Nephron (organoid): ENCODE data around the gene NAPEPLD.
A peak's percentile ranks its signal among the peaks of the same experiment; 100 is the strongest.
"Not testable (repeated sequence)": the region's sequence is repeated elsewhere in the genome, so short reads cannot be mapped to it uniquely, and the experiment has no call there.

Source experiments
- H3K27ac Mint-ChIP-seq, 3 experiments: 2 replicates each; pipeline ENCODE4 v1.8.0; 2020; ENCODE audit warnings: mixed read lengths in 3 of 3, mild to moderate bottlenecking in 2 of 3, moderate library complexity in 1 of 3
- H3K27me3 Mint-ChIP-seq: 2 replicates; pipeline ENCODE4 v1.8.0; 2021; ENCODE audit warnings: low read depth, mild to moderate bottlenecking, moderate library complexity, mixed read lengths
- H3K36me3 Mint-ChIP-seq: 2 replicates; pipeline ENCODE4 v1.8.0; 2020; ENCODE audit warnings: low read depth, mixed read lengths
- H3K4me1 Mint-ChIP-seq: 2 replicates; pipeline ENCODE4 v1.8.0; 2020; ENCODE audit warnings: mixed read lengths
- H3K4me3 Mint-ChIP-seq, 3 experiments: 2 replicates each; pipeline ENCODE4 v1.8.0; 2020; ENCODE audit warnings: mild to moderate bottlenecking in 3 of 3, mixed read lengths in 3 of 3, moderate library complexity in 2 of 3
- H3K9me3 Mint-ChIP-seq: 2 replicates; pipeline ENCODE4 v1.8.0; 2020; ENCODE audit warnings: mixed read lengths
- TF ChIP-seq, protein P1 (sequence below), 3 experiments: fragments of 200-600 bp; sonication (generic); IDR thresholded peaks; one replicate each; pipeline ENCODE4 v1.5.0; 2021; ENCODE audit warnings: antibody characterized with exemption in 3 of 3; ENCODE audit not compliant: unreplicated experiment in 3 of 3

The NAPEPLD gene

DNA sequence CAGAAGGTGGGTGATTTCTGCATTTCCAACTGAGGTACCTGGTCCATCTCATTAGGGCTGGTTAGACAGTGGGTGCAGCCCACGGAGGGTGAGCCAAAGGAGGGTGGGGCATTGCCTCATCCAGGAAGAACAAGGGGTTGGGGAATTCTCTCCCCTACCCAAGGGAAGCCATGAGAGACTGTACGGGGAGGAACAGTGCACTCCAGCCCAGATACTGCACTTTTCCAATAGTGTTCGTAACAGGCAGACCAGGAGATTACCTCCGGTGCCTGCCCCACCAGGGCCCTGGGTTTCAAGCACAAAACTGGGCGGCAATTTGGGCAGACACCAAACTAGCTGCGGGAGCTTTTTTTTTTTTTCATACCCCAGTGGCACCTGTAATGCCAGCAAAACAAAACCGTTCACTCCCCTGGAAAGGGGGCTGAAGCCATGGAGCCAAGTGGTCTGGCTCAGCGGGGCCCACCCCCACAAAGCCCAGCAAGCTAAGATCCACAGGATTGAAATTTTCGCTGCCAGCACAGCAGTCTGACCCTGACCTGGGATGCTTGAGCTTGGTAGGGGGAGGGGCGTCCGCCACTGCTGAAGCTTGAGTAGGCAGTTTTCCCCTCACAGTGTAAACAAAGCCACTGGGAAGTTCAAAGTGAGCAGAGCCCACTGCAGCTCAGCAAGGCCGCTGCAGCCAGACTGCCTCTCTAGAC, 42.7 kb downstream of the NAPEPLD start:
- Mint-ChIP-seq H3K27ac (peak overlapping the region; percentile 65 to 96 (median 80)), H3K4me1 (peaks cover 22% of the 10 kb centered on the region), H3K27me3 (no peaks in the 10 kb centered on the region), H3K4me3 (peak overlapping the region; percentile 29 to 53 (median 30)), H3K36me3 (peaks cover 59% of the 10 kb centered on the region), H3K9me3 (peaks cover 18% of the 10 kb centered on the region)
- TF ChIP-seq, protein P1, sequence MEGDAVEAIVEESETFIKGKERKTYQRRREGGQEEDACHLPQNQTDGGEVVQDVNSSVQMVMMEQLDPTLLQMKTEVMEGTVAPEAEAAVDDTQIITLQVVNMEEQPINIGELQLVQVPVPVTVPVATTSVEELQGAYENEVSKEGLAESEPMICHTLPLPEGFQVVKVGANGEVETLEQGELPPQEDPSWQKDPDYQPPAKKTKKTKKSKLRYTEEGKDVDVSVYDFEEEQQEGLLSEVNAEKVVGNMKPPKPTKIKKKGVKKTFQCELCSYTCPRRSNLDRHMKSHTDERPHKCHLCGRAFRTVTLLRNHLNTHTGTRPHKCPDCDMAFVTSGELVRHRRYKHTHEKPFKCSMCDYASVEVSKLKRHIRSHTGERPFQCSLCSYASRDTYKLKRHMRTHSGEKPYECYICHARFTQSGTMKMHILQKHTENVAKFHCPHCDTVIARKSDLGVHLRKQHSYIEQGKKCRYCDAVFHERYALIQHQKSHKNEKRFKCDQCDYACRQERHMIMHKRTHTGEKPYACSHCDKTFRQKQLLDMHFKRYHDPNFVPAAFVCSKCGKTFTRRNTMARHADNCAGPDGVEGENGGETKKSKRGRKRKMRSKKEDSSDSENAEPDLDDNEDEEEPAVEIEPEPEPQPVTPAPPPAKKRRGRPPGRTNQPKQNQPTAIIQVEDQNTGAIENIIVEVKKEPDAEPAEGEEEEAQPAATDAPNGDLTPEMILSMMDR (IDR thresholded peaks at IDR 0.05; ENCODE audit: unreplicated experiment in 3 of 3) = no peak

DNA sequence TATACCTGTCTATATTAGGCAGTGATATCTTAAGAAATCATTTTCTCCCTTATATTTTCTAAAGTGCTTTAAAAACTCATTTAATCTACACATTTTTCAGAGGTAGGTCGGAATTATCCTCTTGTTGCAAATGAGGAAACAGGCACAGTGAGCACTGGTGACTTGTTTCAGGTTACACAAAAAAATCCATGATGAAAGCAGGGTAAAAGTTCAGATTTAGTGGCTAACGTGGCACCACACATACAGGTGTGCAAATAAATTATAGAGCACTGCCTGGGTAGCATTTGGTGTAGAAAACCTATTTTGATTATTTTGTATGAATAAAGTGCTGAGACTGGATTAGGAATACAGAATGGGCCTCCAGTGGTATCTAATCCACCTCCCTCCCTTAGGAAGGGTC, 47.4 kb downstream of the NAPEPLD start:
- no peak overlapping the region for H3K4me3 Mint-ChIP-seq
- no peak overlapping the region for H3K27ac Mint-ChIP-seq
- peaks cover 15% of the 10 kb centered on the region for H3K4me1 Mint-ChIP-seq
- TF ChIP-seq, protein P1 (IDR thresholded peaks at IDR 0.05; ENCODE audit: unreplicated experiment in 3 of 3) = no peak
- peaks cover 40% of the 10 kb centered on the region for H3K36me3 Mint-ChIP-seq
- no peaks in the 10 kb centered on the region for H3K27me3 Mint-ChIP-seq
- no peaks in the 10 kb centered on the region for H3K9me3 Mint-ChIP-seq

DNA sequence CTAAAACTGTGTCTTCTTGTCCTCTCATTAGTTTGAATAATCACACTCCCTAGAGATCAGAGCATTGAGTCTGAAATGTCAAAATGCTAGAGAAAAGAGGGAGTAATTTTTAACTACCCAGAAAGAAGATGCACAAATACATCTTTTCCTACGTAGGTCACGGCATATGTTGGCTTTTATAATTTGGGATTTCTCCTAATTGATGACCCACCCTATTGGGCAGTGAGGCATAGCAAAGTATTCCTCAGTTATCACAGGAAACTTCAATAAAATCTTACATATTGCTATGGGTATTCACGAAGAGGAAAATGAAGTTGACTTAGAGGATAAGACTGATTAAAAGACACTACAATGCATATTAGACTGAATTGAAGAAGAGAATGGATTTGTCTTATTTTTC, 48.6 kb downstream of the NAPEPLD start:
- Mint-ChIP-seq H3K4me1 (peaks cover 6% of the 10 kb centered on the region), H3K9me3 (no peaks in the 10 kb centered on the region), H3K27ac (no peak overlapping the region), H3K27me3 (no peaks in the 10 kb centered on the region), H3K36me3 (peaks cover 47% of the 10 kb centered on the region), H3K4me3 (no peak overlapping the region)
- TF ChIP-seq, protein P1 (IDR thresholded peaks at IDR 0.05; ENCODE audit: unreplicated experiment in 3 of 3) = no peak

DNA sequence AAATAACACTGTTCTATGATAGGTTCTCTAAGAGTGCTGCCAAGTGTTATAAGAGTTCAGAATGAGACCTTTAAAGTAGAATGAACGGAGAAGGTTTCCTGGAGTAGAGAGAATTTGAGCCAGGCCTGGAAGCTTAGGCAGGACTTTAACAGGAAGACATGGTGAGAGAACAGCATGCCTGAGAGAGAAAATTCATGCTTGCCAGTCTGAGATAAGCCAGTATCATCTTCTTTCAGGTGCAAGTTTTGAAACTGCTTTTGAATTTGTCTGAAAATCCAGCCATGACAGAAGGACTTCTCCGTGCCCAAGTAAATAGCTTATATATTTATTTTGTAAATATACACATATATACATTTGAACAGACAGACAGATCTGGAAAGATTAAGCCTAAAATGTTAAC, 51.9 kb downstream of the NAPEPLD start:
- Mint-ChIP-seq H3K4me1 (no peaks in the 10 kb centered on the region), H3K36me3 (peaks cover 55% of the 10 kb centered on the region), H3K9me3 (no peaks in the 10 kb centered on the region), H3K27me3 (no peaks in the 10 kb centered on the region), H3K4me3 (no peak overlapping the region), H3K27ac (no peak overlapping the region)
- TF ChIP-seq, protein P1 (IDR thresholded peaks at IDR 0.05; ENCODE audit: unreplicated experiment in 3 of 3) = no peak

DNA sequence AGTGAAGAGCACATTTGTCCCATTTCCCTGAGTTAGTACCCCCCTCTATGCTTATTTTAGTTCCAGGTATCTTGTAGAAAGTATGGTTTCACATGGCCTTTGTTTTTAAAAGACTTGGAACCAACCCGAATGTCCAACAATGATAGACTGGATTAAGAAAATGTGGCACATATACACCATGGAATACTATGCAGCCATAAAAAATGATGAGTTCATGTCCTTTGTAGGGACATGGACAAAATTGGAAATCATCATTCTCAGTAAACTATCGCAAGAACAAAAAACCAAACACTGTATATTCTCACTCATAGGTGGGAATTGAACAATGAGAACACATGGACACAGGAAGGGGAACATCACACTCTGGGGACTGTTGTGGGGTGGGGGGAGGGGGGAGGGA, 53.3 kb downstream of the NAPEPLD start:
- H3K9me3 Mint-ChIP-seq, H3K27ac Mint-ChIP-seq, H3K4me1 Mint-ChIP-seq, H3K4me3 Mint-ChIP-seq, H3K27me3 Mint-ChIP-seq: not testable (repeated sequence)
- peaks cover 55% of the 10 kb centered on the region for H3K36me3 Mint-ChIP-seq

DNA sequence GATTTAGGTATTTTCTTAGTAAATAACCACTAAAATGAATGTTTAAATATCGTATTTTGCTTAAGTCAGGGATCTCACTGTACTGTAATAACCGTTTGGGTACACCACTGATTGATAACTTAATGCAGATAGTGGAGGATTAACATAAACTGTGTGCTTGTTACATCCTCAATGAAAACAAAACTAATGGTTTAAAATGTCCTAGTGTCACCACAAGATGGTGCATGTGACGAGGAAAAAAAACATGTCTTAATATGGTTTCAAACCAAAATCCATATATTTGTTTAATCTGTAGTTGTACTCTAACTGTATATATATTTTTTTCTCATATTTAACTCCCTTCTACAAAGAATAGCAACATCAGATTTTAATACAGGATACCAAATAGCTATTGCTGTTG, 54.8 kb downstream of the NAPEPLD start:
- H3K9me3 Mint-ChIP-seq = no peaks in the 10 kb centered on the region
- H3K4me1 Mint-ChIP-seq = no peaks in the 10 kb centered on the region
- TF ChIP-seq, protein P1 (IDR thresholded peaks at IDR 0.05; ENCODE audit: unreplicated experiment in 3 of 3) = peak in 1 of 3 experiments; percentile 22
- H3K27ac Mint-ChIP-seq = no peak overlapping the region
- H3K4me3 Mint-ChIP-seq = no peak overlapping the region
- H3K36me3 Mint-ChIP-seq = peaks cover 61% of the 10 kb centered on the region
- no peaks in the 10 kb centered on the region for H3K27me3 Mint-ChIP-seq
